Measurements from ENCODE around the gene GDF10.

GDF10 gene

GRCh38 chr10:47357131-47357582 is 57.2 kb downstream of the GDF10 start:
- no peak for DNase-seq

GRCh38 chr10:47357911-47358310 is 57.9 kb downstream of the GDF10 start:
- no peak for DNase-seq

- DNase-seq: no peak
Measured at GRCh38 chr10:47358457-47358856, 58.5 kb downstream of the GDF10 start.

- no peak for DNase-seq
Measured at GRCh38 chr10:47359101-47359500, 59.1 kb downstream of the GDF10 start.

- DNase-seq: no peak
Measured at GRCh38 chr10:47359626-47360418, 59.8 kb downstream of the GDF10 start.

GRCh38 chr10:47360419-47361040 is 60.5 kb downstream of the GDF10 start:
- DNase-seq: no peak

GRCh38 chr10:47361293-47361692 is 61.3 kb downstream of the GDF10 start:
- no peak for DNase-seq

GRCh38 chr10:47362199-47362598 is 62.2 kb downstream of the GDF10 start:
- no peak for DNase-seq
